DND-41 (cell line): ENCODE results near the gene BCAS3.

Experiments used
- CTCF ChIP-seq: IDR thresholded peaks from 2 replicates; pipeline ENCODE4 v1.5.1; 2012; ENCODE audit warnings: borderline replicate concordance, low read length, moderate library complexity, mild to moderate bottlenecking; ENCODE audit not compliant: poor library complexity, severe bottlenecking; ENCODE audit errors: extremely low read depth
- EZH2 ChIP-seq: IDR thresholded peaks from 3 replicates; pipeline ENCODE4 v1.6.1; 2012; ENCODE audit warnings: borderline replicate concordance, low read depth, mild to moderate bottlenecking, moderate library complexity, low read length, inconsistent platforms; ENCODE audit not compliant: severe bottlenecking

- TF ChIP-seq CTCF, result no peak
- no peak for TF ChIP-seq EZH2
Measured at GRCh38 chr17:60738287-60738686, 60.6 kb downstream of the BCAS3 start.
